Embryonic facial prominence (tissue), 1 donor: ENCODE measurements around the gene NINL.

Experiments used
- DNase-seq: peaks from one replicate; pipeline ENCODE4 v3.0.0-alpha.2; 2016; ENCODE audit errors: extremely low spot score

Gene NINL

DNA sequence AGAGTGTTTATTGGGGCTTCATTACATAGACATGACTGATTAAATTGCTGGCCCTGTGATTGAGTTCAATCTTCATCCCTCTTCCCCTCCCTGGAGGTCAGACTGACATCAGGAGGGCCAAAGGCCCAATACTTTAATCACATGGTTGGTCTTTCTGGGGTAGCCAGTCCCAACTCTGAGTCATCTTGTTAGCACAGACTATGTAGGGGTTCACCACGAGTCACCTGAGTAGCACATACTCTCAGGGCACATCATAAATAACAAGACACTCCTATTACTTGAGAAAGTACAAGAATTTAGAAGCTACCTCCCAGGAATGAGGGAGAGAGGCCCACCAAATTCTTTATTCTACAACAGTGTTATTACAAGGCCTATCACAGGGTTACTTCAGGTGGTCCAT, 166.6 kb downstream of the NINL start:
- DNase-seq = no peak

- no peak for DNase-seq
These were observed 176.4 kb downstream of the NINL start for GRCh38 chr20:25408890-25409289.

GRCh38 chr20:25408170-25408547, 177.2 kb downstream of the NINL start:
- DNase-seq = no peak

GRCh38 chr20:25407311-25408169, 177.8 kb downstream of the NINL start, which contains the start of gene GINS1:
Gene GINS1, plus strand, starts transcription at chr20:25407673. Its CDS starts 148 bp downstream, at chr20:25407821.
- DNase-seq = peak; percentile 63
